Measurements from ENCODE around the gene ZNRF3.
"Not testable (repeated sequence)": the region's sequence is repeated elsewhere in the genome, so short reads cannot be mapped to it uniquely, and the experiment has no call there.

ZNRF3 gene

DNA sequence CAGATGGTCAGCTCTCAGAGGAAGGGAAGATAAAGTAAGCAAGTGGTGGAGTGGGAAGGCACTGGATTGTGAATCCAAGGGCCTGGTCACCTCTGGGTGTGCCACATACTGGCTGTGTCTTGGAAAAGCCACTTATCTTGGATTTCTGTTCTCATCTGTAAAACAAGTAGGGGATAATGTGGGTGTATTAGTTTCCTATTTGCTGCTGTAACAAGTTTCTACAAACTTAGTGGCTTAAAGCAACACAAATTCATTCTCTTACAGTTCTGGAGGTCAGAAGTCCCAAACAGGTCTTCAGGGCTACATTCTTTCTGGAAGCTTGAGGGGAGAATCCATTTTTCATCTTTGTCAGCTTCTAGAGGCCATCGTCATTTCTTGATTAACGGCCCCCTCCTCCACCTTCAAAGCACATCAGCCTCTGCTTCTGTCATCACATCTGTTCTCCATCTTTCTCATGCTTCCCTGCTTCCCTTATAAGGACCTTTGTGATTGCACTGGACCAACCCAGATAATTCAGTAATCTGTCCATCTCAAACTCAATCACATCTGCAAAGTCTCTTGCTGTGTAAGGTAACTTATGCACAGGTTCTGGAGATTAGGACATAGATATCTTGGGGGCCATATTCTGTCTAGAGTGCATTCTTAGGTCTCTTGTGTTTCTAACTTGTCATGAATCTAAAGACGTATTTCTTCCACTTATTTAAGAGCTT, 102.4 kb downstream of the ZNRF3 start:
- no peak for DNase-seq

DNA sequence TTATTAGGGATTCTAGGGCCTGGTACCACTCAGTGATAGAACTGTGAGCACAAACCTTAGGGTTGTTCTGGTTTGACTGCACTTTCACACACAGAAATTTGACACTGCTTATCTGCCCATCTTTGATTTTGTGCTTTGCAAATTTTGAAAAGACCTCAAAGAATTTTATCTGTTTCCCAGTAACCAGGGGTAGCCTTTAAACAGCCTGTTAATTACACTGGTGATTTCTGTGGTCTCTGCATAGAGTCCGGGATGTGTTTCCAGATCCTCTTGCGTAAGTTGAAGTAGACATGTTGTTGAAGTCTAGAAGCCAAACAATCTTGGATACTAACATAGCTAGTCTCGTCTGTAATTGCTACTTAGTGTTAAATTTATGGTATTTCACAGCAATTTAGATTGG, 103.0 kb downstream of the ZNRF3 start:
- DNase-seq = peak; percentile 15

DNA sequence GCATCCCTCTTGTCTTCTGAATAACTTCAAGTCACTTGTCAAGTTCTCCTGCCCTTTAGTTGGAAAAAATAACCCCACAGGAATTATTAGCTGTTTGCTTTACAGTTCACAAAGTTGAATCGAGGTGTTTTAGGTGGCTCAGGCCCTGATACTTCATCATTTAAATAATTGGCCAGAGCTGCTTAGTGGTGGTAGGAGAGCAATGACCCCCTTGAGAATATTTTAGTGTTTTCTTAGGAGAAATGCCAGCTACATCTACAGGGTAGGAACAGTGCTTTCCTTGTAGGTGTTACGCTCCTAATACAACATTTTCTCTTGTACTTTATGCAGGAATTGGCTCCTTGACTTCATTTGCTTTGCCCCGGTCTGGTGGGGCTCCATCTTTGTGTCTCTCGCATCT, 105.1 kb downstream of the ZNRF3 start:
- DNase-seq = no peak

DNA sequence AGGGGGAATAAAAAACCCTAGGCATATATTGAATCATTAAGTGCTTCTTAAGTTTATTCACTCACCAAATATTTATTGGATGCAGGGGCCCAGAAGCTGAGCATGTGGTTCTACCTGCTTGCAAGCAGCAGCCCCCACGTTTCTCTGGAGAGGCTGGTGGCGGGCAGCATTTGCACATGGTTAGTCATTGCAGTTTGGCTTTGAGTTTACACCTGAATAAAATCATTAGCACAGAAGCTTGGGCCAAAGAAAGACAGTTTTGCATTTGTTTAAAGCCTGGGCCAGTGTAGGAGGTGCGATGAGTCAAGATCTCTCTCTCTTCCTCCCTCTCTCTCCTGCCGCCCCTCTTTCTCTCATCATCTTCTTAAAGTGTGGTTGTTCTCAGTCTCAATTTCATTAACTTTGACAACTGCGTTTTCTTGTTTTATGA, 105.7 kb downstream of the ZNRF3 start:
- DNase-seq = no peak

DNA sequence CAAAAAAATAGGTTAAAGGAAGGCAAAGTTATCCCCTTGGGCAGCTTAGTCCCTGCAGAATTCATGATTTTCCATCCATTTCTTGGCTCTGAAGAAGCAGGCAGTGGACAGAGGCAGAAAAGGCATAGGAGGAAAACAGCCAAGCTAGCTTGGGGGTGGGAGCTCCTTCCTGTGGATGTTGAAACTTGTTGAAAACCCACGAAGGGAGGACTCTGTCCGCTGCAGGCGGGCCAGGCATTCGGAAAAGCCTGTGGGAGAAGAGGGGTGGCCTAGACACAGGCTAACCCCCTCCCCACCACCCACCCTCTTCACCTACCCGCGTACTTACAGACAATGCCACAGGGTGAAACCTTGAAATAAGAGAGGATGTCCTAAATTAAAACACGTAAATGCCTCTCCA, 106.1 kb downstream of the ZNRF3 start:
- no peak for DNase-seq

DNA sequence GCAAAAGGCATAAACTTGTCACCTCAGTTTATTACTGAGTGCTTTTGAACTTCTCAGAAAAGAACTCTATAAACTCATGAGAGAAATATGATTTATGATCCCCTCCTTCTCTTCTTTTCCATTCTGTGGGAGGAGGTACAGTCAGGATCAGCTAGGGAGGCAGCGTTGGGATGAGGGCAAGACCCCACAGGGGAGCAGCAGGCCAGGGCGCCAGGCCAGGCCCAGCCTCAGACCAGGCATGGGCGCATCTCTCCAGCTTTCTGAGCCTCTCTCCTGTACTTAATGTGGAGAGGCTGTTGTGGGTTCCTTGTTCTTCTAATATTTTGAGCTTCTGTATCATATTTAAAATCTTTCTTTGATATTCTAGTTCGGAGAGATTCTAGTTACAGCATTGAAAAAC, 106.5 kb downstream of the ZNRF3 start:
- no peak for DNase-seq

DNA sequence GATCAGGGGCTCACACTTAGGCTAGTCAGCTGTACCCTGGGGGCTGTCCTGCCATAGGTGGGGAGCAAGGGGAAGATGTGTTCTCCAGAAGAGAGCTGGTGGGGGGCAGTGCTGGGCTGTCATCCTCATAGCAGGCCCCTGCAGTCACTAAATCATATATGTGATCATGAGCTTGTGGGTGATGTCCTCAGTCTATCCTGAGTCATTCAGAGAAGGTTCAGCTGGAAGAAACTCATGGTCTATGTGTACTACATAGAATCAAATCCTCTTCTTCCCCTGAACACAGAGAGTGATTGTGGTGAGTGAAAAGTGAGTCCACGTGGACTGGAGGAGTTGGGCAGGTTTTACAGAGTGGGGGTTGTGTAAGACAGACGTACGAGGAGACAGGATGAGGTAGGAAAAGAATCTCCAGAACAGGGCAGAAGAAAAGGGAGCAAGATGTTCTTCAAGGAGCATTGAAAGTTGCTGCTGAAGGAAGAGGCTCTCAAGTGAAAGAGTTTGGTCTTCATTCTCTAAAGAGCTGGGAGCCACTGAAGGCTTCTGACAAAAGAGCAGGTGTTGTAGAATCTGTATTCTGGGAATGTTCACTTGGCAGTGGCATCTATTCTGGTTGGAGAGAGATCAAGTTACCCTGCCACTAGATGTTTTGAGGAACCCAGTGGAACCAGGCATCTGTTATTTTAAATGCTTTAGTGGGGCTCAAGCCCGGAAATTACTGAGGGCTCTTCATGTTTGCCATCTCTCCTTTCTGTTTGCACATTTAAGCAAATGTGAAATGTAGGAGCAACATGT, 109.4 kb downstream of the ZNRF3 start:
- DNase-seq = no peak

DNA sequence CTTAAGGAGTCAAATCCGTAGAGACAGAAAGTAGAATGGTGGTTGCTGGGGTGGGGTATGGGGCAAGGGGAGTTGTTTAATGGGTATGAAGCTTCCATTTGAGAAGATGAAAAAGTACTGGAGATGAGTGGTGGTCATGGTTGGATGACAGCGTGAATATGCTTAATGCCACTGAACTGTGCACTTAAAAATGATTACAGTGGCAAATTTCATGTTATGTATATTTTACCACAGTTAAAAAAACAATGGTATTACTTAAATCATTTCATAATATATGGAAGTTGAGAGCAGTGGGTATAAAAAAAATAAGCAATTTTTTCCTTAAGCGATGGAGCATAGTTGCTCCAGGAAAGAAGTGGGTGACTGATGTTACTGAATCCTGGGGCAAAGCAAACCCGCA, 111.2 kb downstream of the ZNRF3 start:
- DNase-seq = no peak

DNA sequence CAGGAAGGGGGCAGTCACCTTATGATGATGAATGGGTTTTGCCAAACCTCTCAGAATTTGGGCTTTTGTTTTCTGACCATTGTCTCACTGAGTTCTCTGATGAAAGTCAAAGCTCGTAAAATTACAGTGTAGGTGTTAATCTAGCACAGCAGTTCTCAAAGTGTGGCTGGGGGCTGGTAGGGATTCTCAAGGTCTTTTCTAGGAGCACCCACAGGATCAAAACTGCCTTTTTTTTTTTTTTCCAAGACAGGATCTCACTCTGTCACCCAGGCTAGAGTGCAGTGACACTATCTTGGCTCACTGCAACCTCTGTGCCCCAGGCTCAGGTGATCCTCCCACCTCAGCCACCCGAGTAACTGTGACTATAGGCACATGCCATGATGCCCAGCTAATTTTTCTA, 112.2 kb downstream of the ZNRF3 start:
- DNase-seq = no peak

DNA sequence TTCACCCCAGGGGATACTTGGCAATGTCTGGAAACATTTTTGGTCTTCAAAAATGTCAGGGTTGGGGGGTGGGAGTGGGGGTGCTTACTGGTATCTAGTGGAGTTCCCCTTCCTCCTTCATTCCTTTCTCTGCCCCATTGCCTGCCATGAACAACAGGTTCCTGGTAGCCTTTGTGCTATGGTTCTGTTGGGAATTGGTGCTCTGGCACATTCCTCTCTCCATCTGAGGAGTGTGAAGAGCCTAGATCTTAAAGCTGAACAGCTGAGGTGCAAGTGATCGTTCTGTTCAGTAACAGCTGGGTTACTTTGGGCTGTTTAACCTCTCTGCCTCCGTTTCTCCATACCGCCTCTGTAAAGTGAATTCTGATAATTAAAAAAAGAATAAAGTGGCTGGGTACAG, 114.0 kb downstream of the ZNRF3 start:
- DNase-seq = no peak

DNA sequence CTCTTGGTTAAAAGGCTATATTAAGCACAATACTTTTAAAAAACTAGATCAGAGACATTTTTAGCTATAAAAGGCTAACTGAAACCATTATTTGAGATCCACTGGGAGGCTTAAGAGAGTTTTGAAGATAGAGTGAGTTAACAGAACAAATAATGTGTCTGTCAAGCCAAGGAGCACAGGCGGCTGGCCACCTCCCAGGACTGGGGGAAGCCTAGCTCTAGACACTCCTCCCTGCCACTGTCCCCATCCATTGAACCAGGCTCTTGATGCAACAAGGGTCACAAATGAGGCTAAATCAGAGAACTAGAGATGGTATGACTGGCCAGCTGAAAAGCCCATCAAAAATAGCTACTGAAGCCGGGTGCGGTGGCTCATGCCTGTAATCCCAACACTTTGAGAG, 115.3 kb downstream of the ZNRF3 start:
- no peak for DNase-seq

DNA sequence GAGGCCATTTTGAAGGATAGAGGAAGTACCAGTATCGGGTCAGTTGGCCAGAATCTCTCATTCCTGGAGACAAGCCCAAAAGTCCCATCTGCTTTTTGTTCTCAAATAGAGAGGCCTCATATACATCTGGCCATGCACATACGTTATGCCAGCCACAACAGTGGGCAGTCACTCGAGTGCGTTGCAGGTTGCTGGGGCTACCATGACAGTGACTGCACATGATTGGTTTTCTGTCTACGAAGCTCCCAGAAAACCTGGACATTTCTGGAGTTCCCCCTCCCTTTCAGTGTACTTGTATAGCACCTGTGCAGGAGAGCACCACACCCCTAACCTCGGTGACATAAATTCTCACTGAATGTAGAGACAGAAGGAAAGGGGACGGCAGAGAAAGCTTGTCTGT, 116.1 kb downstream of the ZNRF3 start:
- no peak for DNase-seq

DNA sequence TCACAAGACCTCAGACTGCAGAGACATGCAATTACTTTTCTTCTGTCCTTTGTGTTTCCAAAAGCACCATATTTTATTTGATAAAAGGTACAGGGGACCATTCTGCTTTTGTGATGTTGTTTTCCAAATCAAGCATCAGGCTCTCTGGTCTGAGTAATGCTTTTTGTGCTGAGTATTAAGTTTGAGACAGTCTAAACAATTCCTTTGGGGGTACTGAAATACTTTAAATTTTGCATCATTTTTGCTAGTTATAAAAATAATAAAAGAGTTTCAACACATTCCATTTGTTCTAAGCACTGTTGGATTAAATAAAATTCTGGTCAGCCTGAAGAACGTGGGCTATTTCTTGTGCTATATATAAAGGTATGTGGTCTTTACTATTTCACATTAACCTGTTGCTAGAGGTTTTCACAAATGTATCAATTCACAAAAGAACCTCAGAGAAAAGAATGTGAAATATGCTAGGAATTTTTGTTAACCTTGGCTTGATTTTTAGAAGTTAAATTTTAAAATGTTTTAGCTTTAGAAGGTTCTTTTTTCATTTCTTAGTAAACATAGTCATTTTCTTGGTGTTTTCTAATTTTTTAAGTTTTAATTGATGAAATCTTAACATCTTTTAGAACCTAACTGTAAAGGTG, 116.7 kb downstream of the ZNRF3 start:
- DNase-seq = no peak

DNA sequence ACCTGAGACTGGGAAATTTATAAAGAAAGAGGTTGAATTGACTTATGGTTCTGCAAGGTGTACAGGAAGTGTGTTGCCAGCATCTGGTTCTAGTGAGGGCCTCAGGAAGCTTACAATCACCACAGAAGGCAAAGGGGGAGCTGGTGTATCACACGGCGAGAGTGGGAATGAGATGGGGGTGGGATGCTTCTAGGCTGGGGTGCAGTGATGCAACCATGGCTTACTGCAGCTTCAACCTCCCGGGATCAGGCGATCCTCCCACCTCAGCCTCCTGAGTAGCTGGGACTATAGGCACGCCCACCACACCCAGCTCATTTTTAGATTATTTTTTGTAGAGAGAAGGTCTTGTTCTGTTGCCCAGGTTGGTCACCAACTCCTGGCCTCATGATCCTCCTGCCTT, 117.3 kb downstream of the ZNRF3 start:
- no peak for DNase-seq

DNA sequence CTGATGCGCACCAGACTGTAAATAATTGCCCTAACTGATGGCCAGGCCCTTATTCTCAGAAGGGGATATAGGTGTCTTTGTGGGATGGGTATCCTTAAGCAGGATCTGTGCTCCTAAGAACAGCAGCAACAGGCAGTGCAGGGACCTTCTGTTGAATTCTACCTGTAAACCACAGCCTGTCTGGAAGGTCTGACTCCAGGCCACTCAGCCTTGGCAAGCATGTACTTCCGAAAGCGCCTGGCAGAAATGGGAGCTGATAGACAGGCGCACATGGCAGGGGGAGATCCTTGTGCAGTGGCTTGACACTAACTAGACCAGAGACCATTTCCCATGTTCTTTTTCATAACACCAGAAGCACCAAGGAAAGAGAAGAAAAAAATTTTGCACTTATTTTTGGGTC, 119.2 kb downstream of the ZNRF3 start:
- no peak for DNase-seq

DNA sequence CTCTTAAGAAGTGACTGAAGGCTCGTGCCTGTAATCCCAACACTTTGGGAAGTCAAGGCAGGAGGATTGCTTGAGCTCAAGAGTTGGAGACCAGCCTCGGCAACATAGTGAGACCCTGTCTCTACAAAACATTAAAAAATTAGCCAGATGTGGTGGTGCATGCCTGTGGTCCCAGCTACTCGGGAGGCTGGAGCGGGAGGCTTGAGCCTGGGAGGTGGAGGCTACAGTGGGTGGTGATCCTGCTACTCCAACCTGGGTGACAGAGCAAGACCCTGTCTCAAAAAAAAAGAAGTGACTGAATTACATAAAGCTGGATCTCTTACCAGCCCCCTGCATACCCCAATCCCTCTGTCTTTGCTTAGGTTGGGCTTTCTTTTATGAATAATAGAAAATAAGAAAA, 120.2 kb downstream of the ZNRF3 start:
- DNase-seq = no peak

DNA sequence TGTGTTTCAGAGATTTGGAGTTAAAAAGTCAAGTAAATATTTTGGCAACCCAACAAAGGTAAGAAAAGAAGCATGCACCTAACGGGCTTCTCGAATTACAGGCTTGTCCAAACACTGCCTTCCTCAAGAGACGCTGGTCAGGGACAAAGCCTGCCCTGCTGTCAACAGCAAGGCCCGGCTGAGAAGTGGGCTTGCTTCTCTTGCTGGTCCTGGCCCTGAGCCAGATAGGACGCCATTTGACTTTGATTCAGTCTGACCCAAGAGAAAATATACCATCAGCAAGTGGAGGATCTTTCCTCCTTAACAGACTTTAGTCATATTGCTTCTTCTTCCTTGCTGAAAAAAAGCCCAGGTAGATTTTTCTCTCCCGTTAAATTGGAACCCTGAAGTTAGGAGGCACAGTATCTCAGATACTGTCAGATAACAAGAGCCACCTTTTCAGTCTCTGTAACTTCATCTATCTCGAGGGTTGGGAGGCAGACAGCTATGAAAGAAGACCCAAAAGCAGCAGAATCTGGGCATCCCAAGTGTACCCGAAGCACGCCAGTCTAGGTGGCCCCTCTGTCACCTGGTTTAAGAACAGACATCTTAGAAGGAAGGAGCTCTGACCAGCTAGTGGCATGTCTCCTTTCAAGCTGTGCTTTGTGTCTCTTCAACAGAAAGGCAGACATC, 120.7 kb downstream of the ZNRF3 start:
- no peak for DNase-seq

DNA sequence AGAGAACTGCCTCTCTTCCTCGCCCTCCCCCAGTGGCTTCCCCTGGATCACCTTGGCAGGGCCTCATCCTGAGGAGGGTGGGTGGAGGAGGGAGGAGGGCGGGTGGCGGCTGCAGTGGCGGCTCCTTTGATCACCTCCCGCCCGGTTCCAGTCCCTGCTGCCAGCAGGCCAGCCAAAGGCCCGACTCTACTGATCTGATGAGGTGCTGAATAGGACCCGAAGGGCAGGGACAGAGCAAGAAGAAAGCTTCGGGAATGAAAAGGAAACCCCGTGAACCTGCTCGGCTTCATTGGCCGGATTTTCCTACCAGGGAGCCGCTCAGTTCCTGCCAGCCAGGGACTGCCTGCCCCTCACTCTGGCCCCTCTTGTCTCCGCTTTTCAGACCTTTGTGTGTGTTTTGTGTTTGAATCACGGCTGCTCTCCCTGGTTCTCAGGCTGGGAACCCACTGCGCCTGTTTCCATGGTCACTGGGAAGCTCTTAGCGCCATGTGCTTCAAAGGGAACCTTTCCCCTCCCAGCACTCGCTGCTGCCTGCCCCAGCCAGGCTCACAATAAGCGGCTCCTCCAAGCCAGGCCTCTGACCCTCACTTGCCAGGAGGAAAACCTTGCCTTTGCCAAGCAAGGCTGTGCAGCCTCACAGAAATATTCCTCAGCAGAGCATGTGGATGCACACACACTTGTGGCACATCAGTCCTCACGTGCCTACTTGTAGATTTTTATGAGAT, 121.4 kb downstream of the ZNRF3 start:
- DNase-seq = peak; percentile 6

DNA sequence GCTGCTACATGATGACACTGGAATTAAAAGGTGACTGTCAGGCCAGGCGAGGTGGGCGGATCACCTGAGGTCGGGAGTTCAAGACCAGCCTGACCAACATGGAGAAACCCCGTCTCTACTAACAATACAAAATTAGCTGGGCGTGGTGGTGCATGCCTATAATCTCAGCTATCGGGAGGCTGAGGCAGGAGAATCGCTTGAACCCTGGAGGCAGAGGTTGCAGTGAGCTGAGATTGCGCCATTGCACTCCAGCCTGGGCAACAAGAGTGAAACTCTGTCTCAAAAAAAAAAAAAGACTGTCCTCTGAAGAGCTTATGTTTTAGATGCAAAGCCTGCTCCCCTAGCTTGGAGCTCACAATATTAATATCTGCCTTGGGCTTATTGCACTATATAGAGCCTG, 122.4 kb downstream of the ZNRF3 start:
- DNase-seq = not testable (repeated sequence)

DNA sequence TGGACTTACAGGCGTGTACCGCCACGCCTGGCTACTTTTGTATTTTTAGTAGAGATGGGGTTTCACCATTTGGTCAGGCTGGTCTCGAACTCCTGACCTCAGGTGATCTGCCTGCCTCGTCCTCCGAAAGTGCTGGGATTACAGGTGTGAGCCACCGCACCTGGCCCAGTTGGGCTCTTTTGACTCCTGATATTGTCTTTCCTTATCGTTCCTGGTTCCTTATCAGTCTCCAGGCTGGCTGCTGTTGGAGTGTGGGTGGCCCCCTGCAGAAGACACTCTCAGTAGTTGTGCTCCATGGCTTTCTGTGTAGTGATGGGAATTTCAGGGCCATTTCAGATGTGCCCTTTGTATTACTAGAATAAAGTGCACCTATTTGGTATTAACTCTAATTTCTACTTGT, 123.0 kb downstream of the ZNRF3 start:
- DNase-seq = no peak

DNA sequence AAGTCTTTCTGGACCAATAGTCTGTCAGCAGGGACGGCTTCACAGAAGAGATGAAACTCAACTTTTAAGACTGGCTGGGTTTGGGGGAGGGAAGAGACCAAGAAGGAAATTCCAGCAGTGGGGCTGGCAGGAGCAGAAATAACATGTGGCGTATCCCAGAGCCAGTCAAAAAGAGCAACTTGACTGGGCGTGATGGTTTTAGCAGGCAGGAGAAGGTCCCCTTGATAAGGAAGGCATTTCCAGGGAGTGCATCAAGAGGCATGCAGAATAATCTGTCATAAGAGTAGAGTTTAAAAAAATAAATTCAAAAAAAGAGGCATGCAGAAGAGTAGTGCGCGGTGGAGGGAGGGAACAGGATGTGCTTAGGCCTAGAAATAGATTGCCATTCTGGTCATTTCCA, 125.8 kb downstream of the ZNRF3 start:
- DNase-seq = no peak

DNA sequence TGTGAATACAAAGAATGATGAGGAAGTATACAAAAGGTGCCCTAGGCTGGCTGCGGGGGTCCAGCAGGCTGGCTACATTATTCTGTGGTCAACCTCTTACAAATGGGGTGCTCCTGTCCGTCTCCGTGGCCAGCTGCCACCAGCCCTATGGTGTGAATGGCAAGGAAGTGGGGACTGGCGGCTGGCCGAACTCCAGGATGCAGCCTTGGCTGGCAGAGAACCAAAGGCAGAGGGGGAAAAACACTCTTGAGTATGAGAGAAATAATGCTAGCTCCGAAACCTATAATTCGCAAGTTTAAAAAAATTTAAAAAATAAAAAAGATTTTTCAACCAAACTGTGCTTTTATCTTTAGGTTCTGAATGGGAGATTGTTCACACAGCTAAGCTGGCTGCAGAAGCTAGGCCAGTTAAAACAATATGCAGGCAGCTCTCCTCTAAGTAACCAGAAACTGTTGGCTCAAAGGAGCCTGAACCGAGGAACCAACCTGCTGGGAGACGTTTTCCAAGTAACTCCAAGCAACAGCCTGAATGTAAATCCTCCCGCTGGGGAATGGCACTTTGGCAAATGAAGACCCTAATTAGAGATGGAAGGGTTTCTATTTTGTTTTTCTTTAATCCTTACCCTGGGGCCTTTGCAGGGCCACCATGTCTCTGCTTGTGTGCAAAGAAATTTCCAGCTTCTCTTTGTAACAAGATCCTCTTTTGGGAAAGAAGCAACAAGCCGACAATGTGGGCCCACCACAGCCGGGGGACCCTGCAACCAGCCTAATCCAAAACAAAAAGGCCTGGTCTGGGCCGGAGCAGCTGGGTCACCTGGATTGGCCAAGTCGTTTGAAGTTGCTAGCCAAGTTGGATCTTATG, 128.1 kb downstream of the ZNRF3 start:
- no peak for DNase-seq
